GM21723 (cell line): ENCODE measurements around the gene PDHX.

Source experiments
- ATAC-seq: cut with Tn5 transposase; IDR thresholded peaks from one replicate; pipeline ENCODE4 v1.9.1; 2021; ENCODE audit warnings: mild to moderate bottlenecking, moderate library complexity; ENCODE audit not compliant: unreplicated experiment

PDHX gene

DNA sequence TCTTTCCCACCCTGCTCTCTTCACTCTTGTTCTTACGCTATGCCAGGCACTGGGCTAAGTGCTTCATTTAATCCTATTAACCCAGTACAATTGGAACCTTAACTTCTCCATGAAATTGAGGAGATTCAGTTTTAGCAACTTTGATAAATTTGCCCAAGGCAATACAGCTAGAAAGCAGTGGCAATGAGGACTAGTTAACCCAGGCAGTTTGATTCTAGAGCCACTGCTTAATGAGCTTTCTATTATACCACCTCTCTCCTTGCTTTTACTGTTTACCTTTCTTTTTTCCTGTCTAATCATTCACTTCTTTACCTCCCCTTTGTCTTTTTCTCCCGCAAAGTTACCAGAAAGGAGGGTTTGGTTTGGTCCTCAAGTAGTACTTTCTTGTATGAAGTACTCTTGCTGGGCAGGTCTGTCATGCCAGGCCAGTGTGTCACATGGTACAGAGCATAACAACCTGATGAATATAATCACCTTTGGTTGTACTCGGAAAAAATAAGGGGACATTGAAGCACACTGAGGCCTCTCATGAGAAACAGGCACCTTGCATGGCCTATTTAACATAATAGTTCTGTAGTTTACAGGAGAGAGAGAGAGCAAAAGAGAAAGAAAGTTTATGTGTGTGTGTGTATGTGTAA is 70.6 kb downstream of the PDHX start:
- no peak for ATAC-seq

DNA sequence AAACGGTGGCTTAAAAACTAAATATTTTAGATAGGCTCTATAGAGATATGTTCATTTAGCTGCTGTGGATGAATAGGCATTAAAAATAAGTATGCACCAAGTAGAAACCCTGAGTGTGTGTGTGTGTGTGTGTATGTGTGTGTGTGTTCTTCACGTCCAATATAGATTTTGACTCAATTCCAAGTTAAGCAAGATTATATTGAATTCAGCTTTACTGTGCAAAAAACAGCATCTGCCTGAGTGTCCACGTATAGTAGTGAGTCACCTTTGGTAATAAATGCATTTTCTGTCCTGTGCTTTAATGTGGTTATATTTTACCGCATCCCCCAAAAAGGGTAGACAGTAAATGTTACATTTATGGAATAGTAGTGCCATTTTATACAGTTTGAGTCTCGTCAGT is 71.2 kb downstream of the PDHX start:
- no peak for ATAC-seq

DNA sequence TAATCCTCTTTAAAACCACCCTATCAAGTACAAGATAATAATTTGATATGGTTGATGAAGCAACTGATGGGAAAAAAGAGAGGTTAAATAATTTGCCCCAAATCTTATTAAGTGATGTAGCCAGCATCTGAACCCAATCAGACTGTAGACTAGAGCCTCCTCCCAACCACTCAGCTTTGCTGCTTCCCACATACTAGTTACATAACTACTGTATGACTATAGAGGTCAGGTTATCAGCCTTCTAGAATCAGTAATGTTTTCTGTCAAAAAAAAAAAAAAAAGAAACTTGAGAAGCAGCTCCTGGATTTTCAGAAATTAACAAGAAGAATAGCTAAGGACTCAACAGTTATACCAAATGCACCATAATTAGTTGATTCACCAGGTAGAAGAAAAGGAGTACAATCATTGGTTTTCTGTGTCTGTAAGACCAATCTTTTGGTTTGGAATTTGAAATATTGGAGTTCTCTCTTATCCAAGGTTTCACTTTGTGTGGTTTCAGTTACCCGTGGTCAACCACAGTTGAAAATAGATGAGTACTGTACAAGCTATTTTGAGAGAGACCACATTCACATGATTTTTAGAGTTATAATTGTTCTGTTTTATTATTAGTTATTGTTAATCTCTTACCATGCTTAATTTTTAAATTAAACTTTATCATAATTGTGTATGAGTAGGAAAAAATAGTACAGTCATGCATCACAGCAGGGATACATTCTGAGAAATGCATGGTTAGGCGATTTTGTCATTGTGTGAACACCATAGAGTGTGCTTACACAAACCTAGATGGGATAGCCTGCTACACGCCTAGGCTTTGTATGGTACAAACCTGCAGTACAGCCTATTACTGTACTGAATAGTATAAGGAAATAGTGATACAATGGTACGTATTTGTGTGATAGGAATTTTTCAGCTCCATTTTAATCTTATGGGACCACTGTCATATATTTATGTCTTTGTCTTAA is 72.2 kb downstream of the PDHX start:
- ATAC-seq = peak; percentile 92

DNA sequence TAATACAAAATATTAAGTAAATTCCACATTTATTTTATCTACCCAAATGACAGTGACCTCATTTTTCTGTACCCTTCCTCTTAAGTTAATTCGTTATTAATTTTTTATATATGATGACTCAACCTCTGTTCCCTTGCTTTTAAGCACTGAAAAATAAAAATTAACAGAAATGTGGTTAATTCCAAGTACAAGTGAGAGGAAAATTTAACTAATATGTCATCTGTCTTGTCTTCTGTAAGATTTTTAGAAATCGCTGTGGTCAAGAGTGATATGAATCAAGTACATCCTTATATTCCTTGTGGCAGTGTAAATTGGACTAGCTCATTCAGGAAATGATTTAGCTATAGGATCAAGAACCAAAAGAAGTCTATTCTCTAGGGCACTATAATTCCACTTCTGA is 74.5 kb downstream of the PDHX start:
- no peak for ATAC-seq

DNA sequence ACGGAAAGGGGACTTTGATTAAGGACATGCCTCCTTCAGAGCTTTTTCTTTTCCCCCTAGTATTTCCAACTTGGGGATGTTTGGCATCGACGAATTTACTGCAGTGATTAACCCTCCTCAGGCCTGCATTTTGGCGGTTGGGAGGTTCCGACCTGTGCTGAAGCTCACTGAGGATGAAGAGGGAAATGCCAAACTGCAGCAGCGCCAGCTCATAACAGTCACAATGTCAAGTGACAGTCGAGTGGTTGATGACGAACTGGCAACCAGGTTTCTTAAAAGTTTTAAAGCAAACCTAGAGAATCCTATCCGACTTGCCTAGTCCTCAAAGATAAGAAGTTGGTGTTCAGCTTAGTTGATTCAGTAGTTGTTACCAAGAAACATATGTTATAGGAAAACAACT is 78.4 kb downstream of the PDHX start:
- ATAC-seq = no peak

DNA sequence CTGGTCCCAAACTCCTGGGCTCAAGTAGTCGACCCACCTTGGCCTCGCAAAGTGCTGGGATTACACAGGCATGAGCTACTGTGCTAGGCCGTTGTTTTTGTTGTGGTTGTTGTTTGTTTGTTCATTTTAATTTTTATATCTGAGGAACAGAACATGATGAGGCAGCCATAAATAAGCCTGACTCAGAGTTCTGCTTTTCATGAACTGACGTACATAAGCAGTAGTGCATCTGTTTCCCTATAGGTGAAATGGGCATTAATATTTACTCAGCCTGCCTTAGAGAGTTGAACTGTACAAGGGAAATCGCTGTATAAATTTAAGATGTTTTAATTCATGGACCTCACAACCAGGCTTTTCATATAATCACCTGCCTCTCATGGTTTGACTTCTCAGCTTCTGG is 80.5 kb downstream of the PDHX start:
- no peak for ATAC-seq

DNA sequence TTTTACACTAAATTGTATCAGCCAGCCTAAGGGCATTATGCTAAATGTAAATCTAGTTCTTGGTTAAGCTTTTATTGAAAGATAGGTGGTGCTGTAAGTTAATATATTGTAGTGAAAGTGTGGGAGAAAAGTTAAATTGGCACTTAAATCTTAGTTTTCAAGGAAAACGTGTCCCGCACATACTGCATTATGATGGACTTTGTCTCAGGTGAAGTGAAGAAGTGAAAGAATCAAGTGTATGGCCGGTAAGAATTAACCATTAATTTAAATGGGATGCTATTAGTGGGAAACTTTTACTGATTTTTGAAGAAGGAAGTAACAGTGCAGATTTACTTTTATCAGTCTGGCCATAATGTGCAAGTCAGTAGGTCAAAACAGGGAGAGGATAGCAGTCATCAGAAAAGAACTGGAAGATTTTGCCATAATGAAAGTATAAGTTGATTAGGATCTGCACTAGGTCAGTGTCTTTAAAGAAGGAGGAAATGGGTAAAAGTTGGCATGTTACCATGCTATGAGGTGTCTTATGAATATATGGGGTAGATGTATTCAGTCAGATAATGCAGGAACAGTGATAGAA is 81.6 kb downstream of the PDHX start:
- ATAC-seq = no peak

DNA sequence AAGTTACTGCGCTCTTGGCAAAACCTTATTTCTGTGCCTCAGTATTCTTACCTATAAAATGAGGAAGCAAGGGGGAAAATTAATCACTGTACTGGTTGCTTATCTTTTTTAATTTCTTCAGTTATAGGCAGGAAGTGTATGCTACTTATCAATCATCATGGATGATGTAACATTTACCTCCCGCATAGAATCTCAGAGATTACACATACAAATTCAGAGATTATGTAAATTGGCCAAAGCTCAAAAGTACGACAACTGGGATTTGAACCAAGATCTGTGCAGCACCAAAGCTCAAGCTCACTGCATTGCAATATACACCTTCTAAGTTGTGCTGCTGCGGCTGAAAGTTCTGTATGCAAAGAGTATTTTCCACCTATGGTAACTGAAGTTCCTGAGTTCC is 83.0 kb downstream of the PDHX start:
- no peak for ATAC-seq

DNA sequence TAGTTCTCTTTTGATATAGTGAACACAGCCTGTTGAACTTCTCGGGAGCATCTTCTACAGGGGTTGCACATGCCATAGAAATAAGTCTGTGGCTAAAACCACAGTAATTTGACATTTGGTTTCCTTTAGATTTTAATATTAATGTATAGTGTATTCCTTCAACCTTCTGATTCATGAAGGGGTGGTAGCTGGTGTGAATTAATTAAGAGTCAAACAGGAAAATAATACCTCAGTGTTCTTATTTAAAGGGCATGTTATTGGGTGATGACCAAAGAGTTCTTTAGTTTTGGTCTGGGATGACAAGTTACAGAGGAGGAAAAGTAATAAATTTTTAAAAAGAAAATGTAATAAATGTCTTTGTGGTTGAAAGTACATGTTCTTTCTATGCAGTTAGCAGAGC is 86.8 kb downstream of the PDHX start:
- no peak for ATAC-seq

DNA sequence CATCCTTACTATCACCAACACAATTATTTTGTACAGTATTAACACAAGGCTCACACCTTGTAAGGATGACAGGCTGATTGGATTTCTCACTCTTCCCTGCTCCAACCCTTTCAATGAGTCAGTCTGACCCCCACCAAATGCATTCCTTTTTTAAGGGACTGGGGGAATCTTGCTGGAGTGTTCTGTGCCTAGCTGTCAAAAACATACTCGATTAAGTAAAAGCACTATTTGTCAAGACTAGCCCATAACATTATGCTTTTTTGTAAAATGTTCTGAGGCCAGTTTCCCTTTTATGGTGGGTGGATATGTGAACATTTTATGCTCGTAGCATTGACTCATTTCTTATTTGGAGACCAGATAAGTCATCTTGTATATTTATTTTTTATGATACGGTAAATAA is 87.2 kb downstream of the PDHX start:
- no peak for ATAC-seq

DNA sequence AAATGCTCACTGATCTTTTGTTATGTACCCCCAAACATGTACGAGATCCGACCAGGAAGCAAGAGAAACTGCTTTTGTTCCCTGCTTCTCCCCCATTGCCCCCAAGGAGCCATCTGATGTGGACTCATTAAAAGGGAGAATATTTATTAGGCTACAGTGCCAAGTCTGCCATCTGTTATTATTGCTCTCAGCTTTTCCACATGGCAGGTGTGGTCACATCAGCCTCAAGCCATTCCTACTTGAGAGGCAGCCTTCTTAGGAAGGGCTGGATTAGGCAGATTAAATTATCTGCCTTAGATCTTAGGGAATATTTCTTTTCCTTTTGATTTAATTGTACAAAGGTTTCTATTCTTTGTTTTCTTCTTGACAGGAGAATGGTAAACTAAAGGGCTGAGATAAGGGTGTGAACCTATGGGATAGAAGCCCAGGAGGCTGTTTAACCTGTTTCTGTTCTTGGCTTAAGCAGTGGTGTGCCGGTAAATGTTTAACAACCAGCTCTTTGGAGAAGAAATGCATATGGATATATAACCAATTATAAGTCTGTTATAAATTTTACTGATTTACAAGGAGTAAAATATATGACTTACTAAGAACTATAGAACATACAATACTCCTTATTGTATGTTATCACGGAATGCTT is 88.8 kb downstream of the PDHX start:
- no peak for ATAC-seq

DNA sequence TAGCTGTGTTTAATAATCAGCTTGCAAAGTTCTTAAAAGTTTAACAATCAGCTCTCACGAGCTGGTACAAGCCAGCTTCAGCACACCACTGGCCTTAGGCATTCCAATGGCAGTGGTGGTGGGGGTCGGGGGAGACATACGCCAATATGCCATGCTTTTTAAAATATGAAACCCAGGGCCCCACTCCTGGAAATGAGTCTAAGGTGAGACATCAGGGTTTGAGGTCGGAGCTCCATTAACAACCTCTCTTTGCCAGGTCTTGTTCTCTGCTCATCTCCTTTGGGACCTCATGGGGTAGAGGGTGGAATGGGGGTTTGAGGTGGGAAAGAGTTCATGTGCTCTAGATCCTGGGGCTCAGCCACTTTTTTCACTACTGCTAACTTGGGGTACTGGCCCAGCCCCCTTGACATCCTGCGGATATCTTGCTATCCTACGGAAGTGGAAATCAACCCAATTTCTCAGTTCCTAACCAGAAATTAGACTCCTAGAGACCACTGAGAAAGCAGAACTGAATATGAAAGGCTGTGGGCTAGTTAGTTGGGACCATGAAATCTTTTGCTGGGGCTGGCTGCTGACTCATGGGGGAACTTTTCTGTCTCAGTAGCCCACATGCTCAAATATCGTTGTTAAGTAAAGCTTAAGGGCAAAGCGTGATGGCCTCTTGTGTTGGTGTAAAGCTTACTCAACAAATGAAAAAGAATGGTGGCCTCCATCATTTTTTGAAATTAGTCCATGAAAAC is 90.1 kb downstream of the PDHX start:
- peak; percentile 92 for ATAC-seq

DNA sequence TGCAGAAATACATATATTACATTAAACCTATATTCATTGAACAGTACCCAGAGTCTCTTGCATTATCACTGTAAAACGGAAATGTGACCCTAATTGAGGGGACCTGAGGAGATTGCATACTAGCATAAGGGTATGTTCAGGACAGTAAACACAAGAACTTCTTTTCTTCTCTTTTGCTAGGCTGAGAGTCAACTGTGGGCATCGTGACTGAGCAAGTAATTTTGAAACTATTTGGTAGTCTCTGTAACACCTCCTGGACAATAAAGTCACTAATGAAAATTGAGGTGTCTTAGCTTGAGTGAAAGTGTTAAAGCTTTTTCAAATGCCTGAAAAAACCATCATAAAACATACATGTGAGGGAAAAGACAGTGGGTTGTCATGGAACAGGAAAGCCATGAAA is 90.9 kb downstream of the PDHX start:
- ATAC-seq = peak; percentile 61

DNA sequence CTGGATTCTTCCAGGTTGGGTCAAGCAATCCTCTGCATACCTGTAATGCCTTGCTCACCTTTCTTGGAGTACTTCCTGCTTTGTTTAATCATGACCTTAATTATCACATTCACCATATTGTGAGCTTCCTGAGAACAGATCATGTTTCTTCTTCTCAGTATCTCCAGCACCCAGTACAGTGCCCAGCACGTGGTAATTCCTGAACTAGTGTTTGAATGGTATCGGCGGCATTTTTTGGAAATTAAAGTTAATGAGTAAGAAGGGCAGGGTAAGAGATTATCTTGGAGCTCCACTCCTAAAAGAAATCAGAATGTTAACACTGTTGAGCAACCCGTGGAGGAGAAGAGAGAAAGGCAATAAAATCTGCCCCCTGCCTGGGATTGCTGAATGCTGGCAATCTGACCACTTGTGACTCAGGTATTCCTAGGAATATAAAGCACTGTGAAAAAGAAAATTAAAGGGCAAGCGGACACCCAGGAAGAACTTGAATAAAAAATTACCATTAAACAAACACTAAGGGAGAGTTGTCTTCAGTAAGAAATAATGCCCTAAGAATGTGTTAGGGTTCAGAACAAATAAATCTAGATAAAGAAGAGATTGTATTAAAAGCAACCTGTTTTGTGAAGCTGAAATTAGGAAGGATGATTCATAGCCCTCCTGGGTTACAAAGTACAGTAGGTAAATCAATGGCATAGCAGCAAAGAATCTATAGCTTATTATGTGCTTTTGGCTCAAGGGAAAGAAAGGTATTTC is 92.9 kb downstream of the PDHX start:
- ATAC-seq = no peak

DNA sequence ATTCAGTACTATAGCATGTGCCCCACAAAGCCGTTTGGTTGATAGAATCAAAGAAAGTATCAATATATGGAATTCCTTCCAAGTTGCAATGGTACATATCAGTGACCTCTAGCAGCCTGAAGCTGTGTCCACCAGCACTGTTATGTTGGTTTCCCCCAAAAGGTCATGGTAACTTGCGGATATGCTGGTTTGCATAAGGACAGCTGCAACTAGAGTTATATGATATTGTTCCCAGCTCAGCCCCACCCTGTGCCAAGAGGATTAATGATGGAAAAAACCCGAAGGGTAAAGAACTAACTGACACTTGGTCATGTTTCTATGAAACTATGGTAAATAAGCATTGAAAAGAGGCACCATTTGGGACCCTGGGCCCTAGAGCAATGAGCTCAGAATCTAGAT is 93.5 kb downstream of the PDHX start:
- ATAC-seq = no peak

DNA sequence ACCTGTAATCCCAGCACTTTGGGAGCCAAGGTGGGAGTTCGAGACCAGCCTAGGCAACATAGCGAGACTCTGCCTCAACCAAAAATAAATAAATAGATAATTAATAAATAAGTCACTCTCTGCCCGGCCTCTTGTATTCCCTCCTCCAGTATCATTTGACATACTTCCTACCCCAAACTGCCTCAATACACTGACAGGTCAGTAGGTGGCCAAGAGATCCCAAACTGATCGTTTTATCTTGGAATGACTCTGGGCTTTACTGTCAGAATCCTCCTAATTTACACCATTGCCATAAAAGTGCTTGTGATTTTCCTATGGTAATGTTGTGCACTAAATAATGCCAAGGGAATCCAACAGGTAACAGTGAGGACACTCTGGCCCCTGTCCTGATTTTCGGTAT is 94.2 kb downstream of the PDHX start:
- ATAC-seq = no peak

DNA sequence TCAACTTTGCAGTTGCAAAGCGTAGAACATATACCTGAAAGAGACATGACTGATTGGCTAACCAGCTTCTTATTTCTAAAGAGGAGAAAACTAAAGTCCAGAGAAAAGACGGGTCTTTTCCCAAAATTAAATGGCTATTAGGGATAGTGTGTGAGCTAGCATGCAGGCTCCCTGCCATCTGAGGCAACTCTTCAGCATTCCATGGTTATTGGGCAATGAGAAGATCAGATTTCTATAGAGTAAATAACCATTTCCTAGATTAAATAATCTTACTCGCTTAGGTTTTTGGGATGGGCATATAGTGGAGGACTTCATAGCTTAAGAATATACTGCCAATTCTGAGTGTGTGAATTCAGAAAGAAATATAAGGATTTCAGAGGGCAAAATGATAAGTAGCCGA is 95.0 kb downstream of the PDHX start:
- no peak for ATAC-seq

DNA sequence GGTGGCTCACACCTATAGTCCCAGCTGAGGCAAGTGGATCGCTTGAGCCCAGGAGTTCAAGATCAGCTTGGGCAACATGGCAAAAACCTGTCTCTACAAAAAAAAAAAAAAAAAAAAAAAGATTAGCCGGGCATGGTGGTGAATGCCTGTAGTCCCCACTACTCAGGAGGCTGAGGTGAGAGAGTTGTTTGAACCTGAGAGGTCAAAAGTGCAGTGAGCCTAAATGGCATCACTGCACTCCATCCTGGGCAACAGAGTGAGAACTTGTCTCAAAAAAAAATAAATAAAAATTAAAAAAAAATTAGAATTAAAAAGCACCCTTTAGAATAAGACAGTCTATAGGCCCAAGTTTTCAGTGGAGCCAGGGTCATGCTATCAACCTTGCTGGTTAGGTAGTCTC is 95.5 kb downstream of the PDHX start:
- no peak for ATAC-seq

DNA sequence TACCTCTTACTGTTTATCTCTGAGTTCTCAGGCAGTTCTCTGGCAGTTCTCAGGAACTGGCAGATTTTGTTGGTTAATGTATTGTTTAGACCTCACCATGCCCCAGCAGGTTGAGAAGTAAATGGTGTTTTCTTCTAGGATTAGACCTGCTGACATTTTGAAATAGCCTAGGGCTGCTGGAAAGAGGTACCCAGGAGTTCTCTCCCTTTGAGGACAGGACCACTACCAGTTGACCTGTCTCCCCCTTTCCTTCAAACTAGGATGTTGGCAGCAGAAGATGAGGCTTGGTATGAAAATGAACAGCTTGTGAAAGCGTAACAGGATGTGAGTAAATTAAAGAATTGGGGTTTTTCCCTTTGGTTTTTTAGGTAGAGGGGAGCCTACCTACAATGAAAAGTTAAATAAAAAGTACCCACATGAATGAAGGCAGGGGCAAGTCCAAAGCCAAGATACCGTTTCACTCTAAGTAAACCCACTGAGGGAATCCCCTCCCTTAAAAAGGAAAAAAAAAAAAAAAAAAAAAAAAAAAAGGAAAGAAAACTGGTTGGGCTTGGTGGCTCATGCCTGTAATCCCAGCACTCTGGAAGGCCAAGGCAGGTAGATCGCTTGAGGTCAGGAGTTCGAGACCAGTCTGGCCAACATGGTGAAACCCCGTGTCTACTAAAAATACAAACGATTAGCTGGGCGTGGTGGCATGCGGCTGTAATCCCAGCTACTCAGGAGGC is 96.2 kb downstream of the PDHX start:
- ATAC-seq = peak; percentile 74
